CD1c-positive myeloid dendritic cell (primary cell): ENCODE data around the gene RAPGEF2.
"Not testable (repeated sequence)": the region's sequence is repeated elsewhere in the genome, so short reads cannot be mapped to it uniquely, and the experiment has no call there.

Source experiments
- DNase-seq: peaks from one replicate; pipeline ENCODE4 v3.0.0-alpha.2; 2016; ENCODE audit errors: extremely low spot score

Gene RAPGEF2

DNA sequence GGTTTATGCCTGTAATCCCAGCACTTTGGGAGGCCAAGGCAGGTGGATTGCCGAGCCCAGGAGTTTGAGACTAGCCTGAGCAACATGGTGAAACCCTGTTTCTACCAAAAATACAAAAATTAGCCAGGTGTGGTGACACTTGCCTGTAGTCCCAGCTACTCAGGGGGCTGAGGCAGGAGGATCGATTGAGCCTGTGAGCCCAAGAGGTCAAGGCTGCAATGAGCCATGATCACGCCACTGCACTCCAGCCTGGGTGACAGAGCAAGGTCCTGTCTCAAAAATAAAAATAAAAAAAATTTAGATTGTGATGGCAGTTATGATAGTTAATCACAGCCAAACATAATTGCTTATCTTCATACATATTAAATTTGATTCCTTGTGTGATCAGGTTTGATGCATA is 58.6 kb downstream of the RAPGEF2 start:
- DNase-seq: not testable (repeated sequence)

DNA sequence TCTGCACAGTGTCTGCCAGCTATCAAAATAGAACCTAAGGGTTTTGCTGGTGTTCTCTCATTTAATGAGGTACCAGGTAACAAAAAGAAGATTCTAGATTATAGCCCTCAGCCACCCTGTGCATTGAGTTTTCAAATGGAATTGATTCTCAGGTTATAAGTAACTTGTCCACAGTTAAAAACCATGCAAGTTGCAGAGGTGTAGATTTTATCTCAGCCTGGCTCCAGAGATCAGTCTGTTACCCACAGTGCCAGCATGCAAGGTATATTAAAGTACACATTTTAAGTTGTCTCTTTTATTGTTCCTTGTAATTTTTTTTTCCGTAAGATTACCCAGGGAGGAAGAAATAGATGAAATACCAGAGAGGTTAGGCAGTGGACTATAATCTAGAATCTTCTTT is 59.7 kb downstream of the RAPGEF2 start:
- no peak for DNase-seq

DNA sequence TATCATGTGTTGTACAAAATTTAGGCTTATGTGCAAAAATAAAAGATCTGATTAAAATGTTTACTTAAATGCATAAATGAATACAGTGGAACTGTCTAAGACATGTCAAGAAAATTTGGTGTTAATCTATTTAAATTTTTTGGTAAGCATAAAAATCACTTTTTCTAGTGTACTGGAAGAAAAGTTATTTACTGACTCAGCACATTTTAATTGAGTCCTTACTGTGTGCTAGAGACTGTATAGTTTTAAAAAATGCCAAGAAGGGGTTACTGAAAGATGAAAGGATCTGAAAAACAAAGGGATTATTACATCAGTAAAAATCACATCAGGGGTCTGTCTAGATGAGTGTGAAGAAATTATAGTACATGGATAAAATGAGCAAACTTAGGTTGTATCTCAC is 60.6 kb downstream of the RAPGEF2 start:
- DNase-seq: no peak

DNA sequence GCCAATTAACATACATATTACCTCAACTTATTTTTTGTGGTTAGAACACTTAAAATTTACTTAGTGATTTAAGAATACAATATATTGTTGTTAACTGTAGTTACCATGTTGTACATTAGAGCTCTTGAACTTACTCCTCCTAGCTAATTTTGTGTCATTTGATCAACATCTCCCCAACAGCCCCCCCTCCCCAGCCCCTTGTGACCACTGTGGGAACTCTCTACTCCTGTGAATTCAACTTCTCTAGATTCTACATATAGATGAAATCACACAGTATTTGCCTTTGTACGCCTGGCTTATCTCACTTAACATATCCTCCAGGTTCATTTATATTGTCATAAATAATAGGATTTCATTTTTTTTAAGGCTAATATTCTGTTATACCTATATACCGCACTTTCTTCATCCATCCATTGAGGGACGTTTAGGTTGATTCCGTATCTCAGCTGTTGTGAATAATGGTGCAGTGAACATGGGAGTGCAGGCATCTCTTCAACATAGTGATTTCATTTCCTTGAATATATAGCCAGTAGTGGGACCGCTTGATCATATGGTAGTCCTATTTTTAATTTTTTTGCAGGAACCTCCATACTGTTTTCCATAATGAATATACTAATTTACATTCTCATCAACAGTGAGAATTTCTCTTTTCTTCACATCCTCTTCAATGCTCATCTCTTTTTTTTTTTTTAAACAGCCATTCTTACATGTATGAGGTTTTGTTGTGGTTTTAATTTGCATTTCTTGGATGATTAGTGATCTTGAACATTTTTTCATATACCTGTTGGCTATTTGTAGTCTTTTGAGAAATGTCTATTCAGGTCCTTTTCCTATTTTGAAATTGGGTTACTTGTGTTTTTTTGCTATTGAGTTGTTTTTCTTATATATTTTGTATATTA is 66.8 kb downstream of the RAPGEF2 start:
- no peak for DNase-seq

GRCh38 chr4:159171287-159171686 is 68.4 kb downstream of the RAPGEF2 start:
- no peak for DNase-seq

DNA sequence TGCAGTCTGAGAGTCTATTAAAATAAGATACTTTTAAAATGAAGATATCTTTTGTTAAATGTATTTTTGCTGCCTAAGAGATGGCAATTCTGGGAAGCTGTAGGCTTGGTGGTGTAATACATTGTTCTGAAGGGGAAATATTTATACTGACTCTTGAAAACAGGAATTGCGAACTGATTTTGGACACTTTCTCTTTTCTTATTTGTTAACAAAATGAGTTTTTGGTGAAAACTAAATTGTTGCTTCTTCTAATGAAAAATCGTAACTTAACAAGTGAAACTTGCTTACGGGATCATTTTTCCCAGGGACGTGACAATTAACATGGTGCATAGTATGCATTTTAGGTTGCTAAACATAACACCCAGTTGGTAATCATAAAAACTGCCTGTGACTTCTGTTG is 71.0 kb downstream of the RAPGEF2 start:
- DNase-seq: peak; percentile 51

- no peak for DNase-seq
Measured at GRCh38 chr4:159174645-159175084, 71.8 kb downstream of the RAPGEF2 start.

DNA sequence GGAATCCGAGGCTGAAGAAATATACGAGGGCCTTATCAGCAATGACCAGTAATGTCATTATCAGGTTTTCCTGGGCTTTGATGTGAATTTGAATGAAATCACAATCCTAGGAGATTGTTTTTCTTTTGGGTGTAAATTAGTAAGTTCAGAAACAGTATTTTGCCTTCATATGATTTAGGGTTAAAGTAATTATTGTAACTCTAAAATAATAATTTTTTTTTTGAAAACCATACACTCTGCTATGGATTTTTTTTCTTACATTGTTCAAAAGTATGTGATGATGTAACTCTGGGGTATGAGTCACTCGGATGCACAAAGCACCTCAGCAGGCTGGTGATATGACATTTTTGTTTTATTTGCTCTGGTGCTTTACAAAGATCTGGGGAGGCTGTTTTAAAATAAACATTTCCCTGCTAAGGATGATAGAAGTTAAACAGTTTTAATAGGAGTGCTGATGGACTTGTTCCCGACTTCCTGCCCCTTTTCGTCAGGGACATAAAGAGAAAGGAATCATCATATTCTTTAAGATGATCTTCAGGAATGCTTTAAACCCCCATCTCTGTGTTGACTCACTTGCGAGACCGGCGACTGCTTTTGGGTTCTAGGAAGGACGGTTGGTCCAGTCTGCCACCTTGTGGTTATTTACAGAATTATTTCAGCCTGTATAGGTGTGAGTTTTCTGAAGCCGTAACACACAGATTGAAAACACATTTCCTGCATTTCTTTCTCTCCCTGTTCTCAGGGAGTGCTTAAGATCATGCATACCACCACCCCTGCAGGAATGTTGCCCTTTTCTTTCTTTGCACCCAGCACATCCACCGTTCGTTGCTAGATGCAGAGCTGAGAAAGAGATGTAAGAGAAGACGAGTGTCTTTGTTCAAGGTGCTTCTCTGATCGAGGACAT is 72.5 kb downstream of the RAPGEF2 start:
- DNase-seq: peak; percentile 74

DNA sequence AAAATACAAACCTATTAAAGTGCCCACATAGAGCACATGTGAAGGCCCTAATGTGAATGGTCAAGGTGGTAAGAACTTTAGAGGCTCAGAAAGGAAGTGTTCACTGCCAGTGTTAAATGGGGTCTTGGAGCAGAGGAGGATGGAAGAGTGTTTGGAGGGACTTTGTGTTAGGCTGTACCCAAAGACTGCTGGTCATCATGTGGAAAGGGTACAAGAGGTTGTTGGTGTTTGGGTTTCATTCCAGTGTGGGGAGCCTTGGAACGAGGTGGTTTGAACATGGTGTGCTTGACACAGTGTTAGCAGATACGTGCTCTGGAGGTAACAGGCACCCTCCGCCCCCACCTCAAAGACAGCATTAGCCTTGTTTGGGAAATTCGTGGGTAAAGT is 73.1 kb downstream of the RAPGEF2 start:
- no peak for DNase-seq

- peak; percentile 64 for DNase-seq
Measured at GRCh38 chr4:159177265-159178150, 74.6 kb downstream of the RAPGEF2 start.

DNA sequence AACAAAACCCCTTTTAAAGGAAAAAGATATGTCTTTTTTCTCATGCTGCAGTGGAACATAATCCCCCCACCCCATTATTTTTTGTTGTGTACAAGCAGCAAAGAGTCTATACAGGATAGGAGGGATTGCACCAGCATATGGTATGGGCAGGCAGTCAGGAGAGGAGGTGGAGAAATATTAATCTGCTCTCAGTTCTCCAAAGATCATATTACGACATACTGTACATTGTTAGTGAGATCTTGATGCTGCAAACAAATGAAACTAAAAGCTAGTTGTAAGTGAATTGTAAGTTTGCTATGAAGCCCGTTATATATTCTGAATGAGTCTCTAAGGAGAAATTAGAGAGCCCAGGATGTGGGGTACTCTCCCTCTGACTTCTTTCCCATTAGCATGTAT is 75.3 kb downstream of the RAPGEF2 start:
- peak; percentile 73 for DNase-seq

- DNase-seq: peak; percentile 47
Measured at GRCh38 chr4:159178979-159179969, 76.4 kb downstream of the RAPGEF2 start.

DNA sequence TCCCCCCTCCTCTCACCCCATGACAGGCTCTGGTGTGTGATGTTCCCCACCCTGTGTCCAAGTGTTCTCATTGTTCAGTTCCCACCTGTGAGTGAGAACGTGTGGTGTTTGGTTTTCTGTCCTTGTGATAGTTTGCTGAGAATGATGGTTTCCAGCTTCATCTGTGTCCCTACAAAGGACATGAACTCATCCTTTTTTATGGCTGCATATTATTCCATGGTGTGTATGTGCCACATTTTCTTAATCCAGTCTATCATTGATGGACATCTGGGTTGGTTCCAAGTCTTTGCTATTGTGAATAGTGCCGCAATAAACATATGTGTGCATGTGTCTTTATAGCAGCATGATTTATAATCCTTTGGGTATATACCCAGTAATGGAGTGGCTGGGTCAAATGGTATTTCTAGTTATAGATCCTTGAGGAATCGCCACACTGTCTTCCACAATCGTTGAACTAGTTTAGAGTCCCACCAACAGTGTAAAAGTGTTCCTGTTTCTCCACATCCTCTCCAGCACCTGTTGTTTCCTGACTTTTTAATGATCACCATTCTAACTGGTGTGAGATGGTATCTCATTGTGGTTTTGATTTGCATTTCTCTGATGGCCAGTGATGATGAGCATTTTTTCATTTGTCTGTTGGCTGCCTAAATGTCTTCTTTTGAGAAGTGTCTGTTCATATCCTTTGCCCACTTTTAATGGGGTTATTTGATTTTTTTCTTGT is 81.2 kb downstream of the RAPGEF2 start:
- DNase-seq: not testable (repeated sequence)

- DNase-seq: no peak
Measured at GRCh38 chr4:159185591-159186023, 82.7 kb downstream of the RAPGEF2 start.

DNA sequence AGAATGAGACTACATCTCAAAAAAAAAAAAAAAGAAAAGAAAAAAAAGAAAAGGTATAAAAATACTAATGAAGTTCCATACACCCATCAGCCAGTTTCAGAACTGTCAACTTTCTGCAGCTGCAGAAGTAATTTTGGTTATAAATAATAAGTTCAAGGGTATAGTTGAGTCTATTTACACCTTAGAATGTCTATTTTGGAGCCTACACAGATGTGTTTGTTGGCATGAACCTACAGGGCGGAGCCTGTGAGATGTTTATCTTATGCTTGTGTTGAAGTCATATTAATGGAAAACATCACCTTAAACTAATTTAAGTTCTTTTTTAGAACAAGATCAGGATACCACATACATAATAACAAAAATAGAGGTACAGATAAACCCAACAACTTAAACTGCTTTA is 85.8 kb downstream of the RAPGEF2 start:
- DNase-seq: no peak

DNA sequence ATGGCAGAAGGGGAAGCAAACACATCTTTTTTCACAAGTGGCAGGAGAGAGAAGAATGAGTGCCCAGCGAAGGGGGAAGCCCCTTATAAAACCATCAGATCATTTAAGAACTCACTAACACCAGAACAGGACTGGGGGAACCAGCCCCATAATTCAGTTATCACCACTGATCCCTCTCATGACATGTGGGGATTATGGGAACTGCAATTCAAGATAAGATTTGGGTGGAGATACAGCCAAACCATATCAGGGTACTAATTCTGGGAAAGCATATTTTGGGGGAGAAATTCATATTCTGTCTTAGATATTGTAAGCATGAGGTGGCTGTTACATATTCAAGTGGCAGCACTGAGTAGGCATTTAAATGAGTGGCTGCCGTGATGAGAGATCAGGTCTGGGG is 87.8 kb downstream of the RAPGEF2 start:
- no peak for DNase-seq

GRCh38 chr4:159191989-159192388 is 89.1 kb downstream of the RAPGEF2 start:
- peak; percentile 17 for DNase-seq

- DNase-seq: no peak
Measured at GRCh38 chr4:159193046-159193620, 90.3 kb downstream of the RAPGEF2 start.

- DNase-seq: no peak
Measured at GRCh38 chr4:159195361-159195769, 92.5 kb downstream of the RAPGEF2 start.
